ENCODE measurements around the gene DYNLT1.
"Not testable (repeated sequence)": the region's sequence is repeated elsewhere in the genome, so short reads cannot be mapped to it uniquely, and the experiment has no call there.

Gene DYNLT1

GRCh38 chr6:158663625-158664165 is 19.2 kb upstream of the DYNLT1 start:
- no peak for DNase-seq (ENCODE audit: low read depth in 2 of 2)

- DNase-seq (ENCODE audit: low read depth in 2 of 2): peak; percentile 58 to 62
Measured at GRCh38 chr6:158662954-158663624, 18.5 kb upstream of the DYNLT1 start.

GRCh38 chr6:158662607-158662953 is 18.0 kb upstream of the DYNLT1 start:
- DNase-seq (ENCODE audit: low read depth in 2 of 2): no peak

DNA sequence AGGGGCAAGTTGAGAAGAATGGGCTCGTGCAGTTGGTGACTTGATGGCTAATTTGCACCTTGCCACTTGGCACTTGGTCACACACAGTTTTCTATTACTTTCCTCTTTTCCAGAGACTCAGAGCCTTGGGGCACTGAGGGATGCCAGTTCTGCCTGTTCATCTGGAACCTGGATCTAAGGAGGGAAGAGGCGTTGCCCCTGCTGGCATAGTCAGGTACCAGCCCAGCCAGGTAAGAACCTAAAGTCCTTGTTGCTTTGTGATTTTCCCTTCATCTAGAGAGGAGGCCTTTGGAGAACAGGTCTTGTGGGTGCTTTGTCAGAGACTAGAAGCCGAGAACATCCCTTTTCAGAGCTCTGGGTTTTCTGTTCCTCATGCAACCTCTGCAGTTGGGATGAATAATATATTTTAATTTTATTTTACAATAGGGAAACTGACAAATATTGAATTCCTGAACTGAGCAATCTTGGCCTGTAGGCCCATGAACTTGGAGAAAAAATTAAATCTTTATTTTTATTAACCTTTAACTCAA is 16.7 kb upstream of the DYNLT1 start:
- DNase-seq (ENCODE audit: low read depth in 2 of 2): no peak

- no peak for DNase-seq (ENCODE audit: low read depth in 2 of 2)
Measured at GRCh38 chr6:158660333-158660754, 15.8 kb upstream of the DYNLT1 start.

GRCh38 chr6:158656986-158657385 is 12.4 kb upstream of the DYNLT1 start:
- not testable (repeated sequence) for DNase-seq (ENCODE audit: low read depth in 2 of 2)

DNA sequence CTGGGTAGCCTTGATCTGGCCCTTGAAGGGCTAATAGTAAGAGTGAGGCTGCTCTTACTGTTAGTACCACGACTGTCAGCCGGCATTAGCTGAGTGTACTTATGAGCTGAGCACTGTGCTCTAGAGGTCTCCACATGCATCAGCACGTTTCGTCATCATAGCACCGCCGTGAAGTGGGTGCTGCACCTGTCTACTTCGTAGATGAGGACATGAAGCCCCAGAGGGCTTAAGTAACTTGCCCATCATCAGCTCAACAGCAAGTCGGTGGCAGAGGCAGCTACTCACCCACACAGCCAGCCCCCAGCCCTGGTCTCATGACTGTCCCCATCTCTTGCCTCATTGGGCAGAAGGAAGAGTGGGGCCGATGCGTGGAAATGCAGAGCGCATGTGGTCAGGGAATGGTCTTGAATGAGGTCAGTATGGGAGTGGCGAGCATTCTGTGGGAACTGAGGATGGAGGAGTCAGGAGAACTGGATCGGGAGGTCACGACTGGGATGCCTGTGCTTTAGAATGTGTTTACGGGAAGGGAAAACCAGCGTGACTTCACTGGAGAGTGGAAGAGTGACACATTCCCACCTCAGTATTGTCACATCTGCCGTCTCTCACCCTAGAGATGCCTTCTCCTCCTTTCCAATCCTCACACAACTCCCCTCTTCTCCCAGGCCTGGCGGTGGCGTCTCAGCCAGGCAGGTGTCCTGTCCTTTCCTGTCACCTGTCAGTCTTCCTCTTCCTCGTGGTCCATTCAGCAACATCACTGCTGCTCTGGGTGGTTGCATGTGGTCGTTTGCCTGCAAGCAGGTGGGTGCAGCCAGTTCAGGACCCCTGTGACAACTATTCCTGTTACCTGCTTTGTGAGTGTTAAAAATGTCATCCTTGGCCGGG is 11.3 kb upstream of the DYNLT1 start:
- DNase-seq (ENCODE audit: low read depth in 2 of 2): no peak

GRCh38 chr6:158654960-158655489 is 10.5 kb upstream of the DYNLT1 start:
- peak in 1 of 2 experiments; percentile 56 for DNase-seq (ENCODE audit: low read depth in 2 of 2)

DNA sequence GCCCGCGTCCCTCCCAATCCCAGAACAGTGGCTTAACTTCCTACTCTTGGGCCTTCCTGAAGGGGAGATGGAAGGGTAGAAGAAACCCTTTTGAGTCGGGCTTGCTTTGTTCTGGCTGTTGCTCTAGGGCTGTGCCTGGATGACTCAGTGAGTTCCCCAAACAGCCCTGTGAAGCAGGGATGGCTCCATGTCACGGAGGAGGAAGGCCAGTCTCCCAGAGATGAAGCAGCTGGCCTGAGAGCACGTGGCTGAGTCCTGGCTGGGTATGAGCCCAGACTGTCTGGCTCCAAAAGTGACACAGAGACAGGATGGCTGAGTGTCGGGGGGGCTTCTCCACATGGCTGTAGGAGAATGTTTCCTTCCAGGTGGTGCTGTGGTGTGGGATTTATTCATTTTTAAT is 10.0 kb upstream of the DYNLT1 start:
- no peak for DNase-seq (ENCODE audit: low read depth in 2 of 2)

GRCh38 chr6:158653577-158654354 is 9.2 kb upstream of the DYNLT1 start:
- no peak for DNase-seq (ENCODE audit: low read depth in 2 of 2)

DNA sequence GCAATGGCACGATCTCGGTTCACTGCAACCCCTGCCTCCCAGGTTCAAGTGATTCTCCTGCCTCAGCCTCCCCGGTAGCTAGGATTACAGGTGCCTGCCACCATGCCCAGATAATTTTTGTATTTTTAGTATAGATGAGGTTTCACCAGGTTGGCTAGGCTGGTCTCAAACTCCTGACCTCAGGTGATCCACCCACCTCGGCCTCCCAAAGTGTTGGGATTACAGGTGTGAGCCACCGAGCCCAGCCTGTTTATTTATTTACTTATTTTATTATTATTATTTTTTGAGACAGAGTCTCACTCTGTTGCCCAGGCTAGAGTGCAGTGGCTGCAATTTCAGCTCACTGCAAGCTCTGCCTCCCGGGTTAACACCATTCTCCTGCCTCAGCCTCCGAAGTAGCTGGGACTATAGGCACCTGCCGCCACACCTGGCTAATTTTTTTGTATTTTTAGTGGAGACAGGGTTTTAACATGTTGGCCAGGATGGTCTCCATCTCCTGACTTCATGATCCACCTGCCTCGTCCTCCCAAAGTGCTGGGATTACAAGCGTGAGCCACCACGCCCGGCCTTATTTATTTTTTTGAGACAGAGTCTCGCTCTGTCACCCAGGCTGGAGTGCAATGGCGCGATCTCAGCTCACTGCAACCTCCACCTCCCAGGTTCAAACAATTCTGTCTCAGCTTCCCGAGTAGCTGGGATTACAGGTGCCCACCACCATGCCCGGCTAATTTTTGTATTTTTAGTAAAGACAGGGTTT is 7.6 kb upstream of the DYNLT1 start:
- not testable (repeated sequence) for DNase-seq (ENCODE audit: low read depth in 2 of 2)

- no peak for DNase-seq (ENCODE audit: low read depth in 2 of 2)
Measured at GRCh38 chr6:158649289-158650143, 5.0 kb upstream of the DYNLT1 start, which contains the start of gene SYTL3. Gene SYTL3 (plus strand): TSS chr6:158650054. CDS start chr6:158663269, 13,215 bp downstream.

DNA sequence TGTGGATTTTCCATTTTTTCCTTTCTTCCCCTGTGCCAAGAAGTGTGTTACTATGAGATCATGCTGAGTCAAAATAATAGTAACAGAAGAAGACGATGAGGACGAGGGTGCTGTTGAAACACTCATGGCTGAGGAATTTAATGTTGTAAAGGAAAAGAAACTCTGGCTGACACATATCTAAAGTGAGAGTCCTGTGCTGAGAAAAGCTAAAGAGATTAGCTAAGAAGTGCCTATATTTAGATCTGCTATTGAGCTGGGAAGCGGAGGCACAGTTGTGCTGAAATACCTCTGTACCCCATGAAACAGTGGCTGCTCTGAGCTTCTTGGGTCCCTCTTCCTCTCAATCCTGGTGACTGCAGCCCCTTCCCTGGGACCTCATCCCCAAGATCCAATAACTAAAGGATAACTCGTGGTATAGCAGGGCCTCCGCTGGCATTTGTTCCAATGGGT is 4.2 kb upstream of the DYNLT1 start:
- DNase-seq (ENCODE audit: low read depth in 2 of 2): peak; percentile 82 to 83

DNA sequence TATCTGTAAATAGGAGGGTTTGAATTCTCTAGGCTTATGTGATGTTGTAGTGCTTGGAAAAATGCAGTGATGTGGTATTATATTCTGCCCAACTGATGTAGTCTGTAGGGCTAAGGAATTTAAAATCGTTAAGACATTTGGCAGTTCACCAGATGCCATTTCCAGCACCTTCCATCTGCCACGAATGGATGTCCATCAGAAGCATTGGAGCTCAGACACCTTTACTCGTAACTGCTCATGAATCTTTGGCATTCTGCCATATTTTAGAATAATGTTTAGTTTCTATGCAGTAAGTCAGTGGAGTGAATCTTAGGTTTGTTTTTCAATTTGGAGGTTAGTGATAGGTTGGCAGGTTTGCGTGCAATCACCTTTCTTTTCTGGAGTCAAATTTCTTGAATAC is 3.0 kb upstream of the DYNLT1 start:
- DNase-seq (ENCODE audit: low read depth in 2 of 2): no peak

GRCh38 chr6:158646023-158646910 is 1.7 kb upstream of the DYNLT1 start:
- DNase-seq (ENCODE audit: low read depth in 2 of 2): no peak

DNA sequence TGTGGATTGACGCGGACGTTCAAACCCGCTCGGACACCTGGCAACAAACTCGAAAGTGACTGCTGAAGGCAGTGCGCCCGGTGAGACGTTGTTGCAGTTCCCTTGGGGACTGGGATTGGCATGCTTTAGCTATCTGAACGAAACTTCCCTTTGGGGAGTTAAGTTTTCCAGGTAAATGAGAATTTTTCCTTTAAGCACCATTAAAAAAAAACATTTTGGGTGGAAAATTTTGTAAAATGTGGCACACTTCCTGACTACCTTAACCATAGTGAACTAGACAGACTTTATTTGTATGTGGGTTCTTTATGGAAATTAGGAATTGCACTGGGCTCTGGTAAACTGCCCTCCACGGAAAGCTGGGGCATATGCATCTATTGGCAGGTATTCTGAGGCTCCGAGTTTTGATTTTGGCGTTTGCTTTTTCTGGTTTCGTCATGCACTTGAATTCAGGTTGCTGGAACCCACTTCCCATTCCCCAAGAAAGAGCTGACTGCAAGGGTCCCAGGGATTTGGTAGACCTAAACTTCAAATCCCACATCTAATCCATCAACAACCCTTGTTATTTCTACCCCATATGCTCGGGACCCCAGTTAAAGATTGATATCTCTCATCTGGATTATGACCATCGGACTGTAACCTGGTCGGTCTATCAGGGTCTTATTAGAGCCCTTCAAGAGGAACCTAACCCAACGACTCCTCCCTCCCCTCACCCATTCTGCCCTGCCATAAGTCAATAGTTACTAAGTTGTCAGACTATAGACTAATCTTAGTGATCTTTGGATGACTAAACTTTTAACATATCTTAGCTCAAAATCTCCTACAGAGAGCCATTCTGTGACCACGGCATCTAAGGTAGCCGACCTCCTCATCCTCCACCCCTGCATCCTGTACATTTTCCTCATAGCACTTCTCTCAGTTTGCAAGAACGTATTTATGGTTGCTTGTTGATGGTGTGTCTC is 800 bp upstream of the DYNLT1 start:
- no peak for DNase-seq (ENCODE audit: low read depth in 2 of 2)

- DNase-seq (ENCODE audit: low read depth in 2 of 2): no peak
Measured at GRCh38 chr6:158643836-158644230, 710 bp downstream of the DYNLT1 start.
